Measurements from ENCODE around the gene PGAP2. TPM values are rescaled to one million over a fixed set of nuclear protein-coding genes. Genes with fewer than 3 reads are reported as not detected.

The PGAP2 gene
- polyA plus RNA-seq, 1 experiment, result 20.8 TPM

GRCh38 chr11:3795131-3796001 lies 13.0 kb upstream of the PGAP2 start:
- Histone ChIP-seq H3K9me3 (ENCODE audit: control insufficient read depth, insufficient read depth, low read length) (no peaks in the 10 kb centered on the region; the same call in 1 of the 2 replicates), H3K27me3 (ENCODE audit: control insufficient read depth, insufficient read depth, low read length) (no peaks in the 10 kb centered on the region), H3K4me3 (ENCODE audit: low read depth, low read length) (peak overlapping the region; percentile 98), H3K27ac (ENCODE audit: low read depth, low read length) (no peak overlapping the region)
- POLR2A ChIA-PET, result no interaction called here
- DNase-seq (ENCODE audit: low read depth, low spot score), result no peak
- CTCF ChIA-PET, result interaction anchor here (1.7 to 1.9 kb wide), 2 partner anchors 46 to 60 kb away, joined by 6 to 8 read pairs; partner anchors contain the start of genes RHOG and STIM1
- TF ChIP-seq CTCF (IDR thresholded peaks at IDR 0.05; ENCODE audit: low read depth, low read length), result no peak

- TF ChIP-seq CTCF (IDR thresholded peaks at IDR 0.05; ENCODE audit: low read depth, low read length), result no peak
- POLR2A ChIA-PET, result no interaction called here
- Histone ChIP-seq H3K27me3 (ENCODE audit: control insufficient read depth, insufficient read depth, low read length) (no peaks in the 10 kb centered on the region), H3K4me3 (ENCODE audit: low read depth, low read length) (peak overlapping the region; percentile 98), H3K27ac (ENCODE audit: low read depth, low read length) (no peak overlapping the region), H3K9me3 (ENCODE audit: control insufficient read depth, insufficient read depth, low read length) (no peaks in the 10 kb centered on the region; the same call in 1 of the 2 replicates)
- CTCF ChIA-PET, result interaction anchor here (1.7 to 1.9 kb wide), 2 partner anchors 46 to 59 kb away, joined by 6 to 8 read pairs; partner anchors contain the start of genes RHOG and STIM1
- DNase-seq (ENCODE audit: low read depth, low spot score), result no peak
Observed at GRCh38 chr11:3796002-3796311, 12.4 kb upstream of the PGAP2 start.

GRCh38 chr11:3796346-3796745 lies 12.0 kb upstream of the PGAP2 start:
- ChIA-PET POLR2A (no interaction called here), CTCF (interaction anchor here (1.7 to 1.9 kb wide), 2 partner anchors 45 to 59 kb away, joined by 6 to 8 read pairs; partner anchors contain the start of genes RHOG and STIM1)
- no peaks in the 10 kb centered on the region for H3K27me3 ChIP-seq (ENCODE audit: control insufficient read depth, insufficient read depth, low read length)
- no peaks in the 10 kb centered on the region; the same call in 1 of the 2 replicates for H3K9me3 ChIP-seq (ENCODE audit: control insufficient read depth, insufficient read depth, low read length)
- peak overlapping the region; percentile 98 for H3K4me3 ChIP-seq (ENCODE audit: low read depth, low read length)
- H3K27ac ChIP-seq (ENCODE audit: low read depth, low read length), result no peak overlapping the region
- TF ChIP-seq CTCF (IDR thresholded peaks at IDR 0.05; ENCODE audit: low read depth, low read length), result no peak
- no peak for DNase-seq (ENCODE audit: low read depth, low spot score)

GRCh38 chr11:3796801-3797328 lies 11.5 kb upstream of the PGAP2 start:
- POLR2A ChIA-PET, result interaction anchor here (1.3 kb wide), 1 partner anchor 16 kb away, joined by 3 read pairs; no protein-coding TSS in a partner anchor
- no peak for DNase-seq (ENCODE audit: low read depth, low spot score)

More at GRCh38 chr11:3796801-3797328, 11.5 kb upstream of the PGAP2 start:
- H3K27ac ChIP-seq (ENCODE audit: low read depth, low read length), result peak overlapping the region; percentile 93
- no peak for TF ChIP-seq CTCF (IDR thresholded peaks at IDR 0.05; ENCODE audit: low read depth, low read length)
- no peaks in the 10 kb centered on the region; the same call in 1 of the 2 replicates for H3K9me3 ChIP-seq (ENCODE audit: control insufficient read depth, insufficient read depth, low read length)
- CTCF ChIA-PET, result interaction anchor here (1.7 to 2.2 kb wide), 3 partner anchors 11 to 58 kb away, joined by 6 to 15 read pairs (median 8); partner anchors contain the start of genes PGAP2, RHOG and STIM1
- no peaks in the 10 kb centered on the region for H3K27me3 ChIP-seq (ENCODE audit: control insufficient read depth, insufficient read depth, low read length)
- peak overlapping the region; percentile 98 for H3K4me3 ChIP-seq (ENCODE audit: low read depth, low read length)
